Gastroesophageal sphincter (tissue), 4 donors: ENCODE measurements around the gene SLC6A12. TPM values are rescaled to one million over a fixed set of nuclear protein-coding genes. Genes with fewer than 3 reads are reported as not detected.
A peak's percentile ranks its signal among the peaks of the same experiment; 100 is the strongest.
"Not testable (repeated sequence)": the region's sequence is repeated elsewhere in the genome, so short reads cannot be mapped to it uniquely, and the experiment has no call there.

ENCODE experiments used
- ATAC-seq: fragments of 150-250 bp; one replicate; pipeline ENCODE4 v1.9.1; 2016; ENCODE audit warnings: mild to moderate bottlenecking, moderate library complexity
- H3K27ac ChIP-seq, 4 donors: fragments of 200-600 bp; sonication (generic) in 3 of 4; 1 replicate in 3 of 4; 2 replicates in 1 of 4; pipeline ENCODE4 v1.5.1; 2016 to 2019
- H3K27me3 ChIP-seq: fragments of 200-600 bp; sonication (generic); one replicate; pipeline ENCODE4 v1.5.1; 2019
- H3K36me3 ChIP-seq, 2 donors: fragments of 200-600 bp; sonication (generic); one replicate each; pipeline ENCODE4 v1.5.1; 2019; ENCODE audit warnings: control low read depth in 1 of 2
- H3K4me1 ChIP-seq, 3 donors: fragments of 200-600 bp; sonication (generic); 1 replicate in 2 of 3; 2 replicates in 1 of 3; pipeline ENCODE4 v1.5.1; 2016 to 2019; ENCODE audit warnings: control low read depth in 2 of 3
- H3K4me3 ChIP-seq, 2 donors: fragments of 200-600 bp; sonication (generic); one replicate each; pipeline ENCODE4 v1.5.1; 2019; ENCODE audit warnings: mild to moderate bottlenecking in 1 of 2, moderate library complexity in 1 of 2
- H3K9me3 ChIP-seq, 3 donors: fragments of 200-600 bp; sonication (generic); one replicate each; pipeline ENCODE4 v1.5.1; 2017 to 2019; ENCODE audit warnings: control low read depth in 2 of 3
- CTCF ChIP-seq, 4 experiments: fragments of 200-600 bp in 2 of 4; fragments of 450-650 bp in 2 of 4; sonication (generic) in 1 of 4; IDR thresholded peaks; one replicate each; pipeline ENCODE4 v1.5.1; 2017 to 2019; ENCODE audit warnings: antibody characterized with exemption in 4 of 4, mild to moderate bottlenecking in 2 of 4, moderate library complexity in 2 of 4
- EP300 ChIP-seq: sonication (generic); formaldehyde crosslinking; IDR thresholded peaks from one replicate; pipeline ENCODE4 v1.6.1; 2017; ENCODE audit warnings: antibody characterized with exemption, mild to moderate bottlenecking
- POLR2A ChIP-seq, 2 donors: fragments of 450-650 bp; IDR thresholded peaks; one replicate each; pipeline ENCODE4 v1.6.1; 2017; ENCODE audit warnings: antibody characterized with exemption in 2 of 2, mild to moderate bottlenecking in 2 of 2, moderate library complexity in 1 of 2
- POLR2AphosphoS5 ChIP-seq: sonication (generic); formaldehyde crosslinking; IDR thresholded peaks from one replicate; pipeline ENCODE4 v1.6.1; 2017; ENCODE audit warnings: antibody characterized with exemption
- WGBS, 2 donors: methylation state at CpG; one replicate each; pipeline ENCODE4 v1.1.5; 2018; ENCODE audit warnings: low coverage in 1 of 2; 5-methylcytosine and 5-hydroxymethylcytosine counted together
- total RNA-seq, 4 donors: library from RNA; depleted of rRNA; stranded (reverse); fragments of >200 nt; gene quantifications; one replicate each; pipeline ENCODE4 v1.1.0, GENCODE V29; 2016

The SLC6A12 gene
- total RNA-seq, 4 donors from 2014 or later: 11.3 TPM; not detected in 3

- 100% methylated on average over 1 of the region's 8 CpGs; no CpG with 5 or more reads in 1 of the 2 donors for WGBS, 2 donors
- no peak for ATAC-seq
Measured at GRCh38 chr12:190881-191280, 23.1 kb downstream of the SLC6A12 start.

GRCh38 chr12:189622-189962 lies 24.4 kb downstream of the SLC6A12 start:
- Histone ChIP-seq H3K27ac (no peak overlapping the region), H3K9me3 (no peaks in the 10 kb centered on the region), H3K27me3 (peaks cover 46% of the 10 kb centered on the region), H3K4me3 (peak overlapping the region in 1 of 2 donors; percentile 52), H3K36me3 (no peaks in the 10 kb centered on the region), H3K4me1 (peaks cover 0 to 14% (median 6%) of the 10 kb centered on the region in 3 donors)
- no CpG with 5 or more reads among the region's 6 CpGs for WGBS, 2 donors
- no peak for ATAC-seq
- TF ChIP-seq POLR2A (IDR thresholded peaks at IDR 0.05): no peak
- TF ChIP-seq POLR2AphosphoS5: no peak
- TF ChIP-seq EP300: no peak
- TF ChIP-seq CTCF (IDR thresholded peaks at IDR 0.05): no peak

More at GRCh38 chr12:190881-191280, 23.1 kb downstream of the SLC6A12 start:
- peaks cover 0 to 14% (median 6%) of the 10 kb centered on the region in 3 donors for H3K4me1 ChIP-seq
- H3K27ac ChIP-seq: no peak overlapping the region
- no peaks in the 10 kb centered on the region for H3K9me3 ChIP-seq
- H3K27me3 ChIP-seq: peaks cover 58% of the 10 kb centered on the region
- TF ChIP-seq POLR2AphosphoS5: no peak
- no peak for TF ChIP-seq EP300
- TF ChIP-seq CTCF (IDR thresholded peaks at IDR 0.05): no peak
- H3K4me3 ChIP-seq: no peak overlapping the region
- H3K36me3 ChIP-seq: no peaks in the 10 kb centered on the region

DNA sequence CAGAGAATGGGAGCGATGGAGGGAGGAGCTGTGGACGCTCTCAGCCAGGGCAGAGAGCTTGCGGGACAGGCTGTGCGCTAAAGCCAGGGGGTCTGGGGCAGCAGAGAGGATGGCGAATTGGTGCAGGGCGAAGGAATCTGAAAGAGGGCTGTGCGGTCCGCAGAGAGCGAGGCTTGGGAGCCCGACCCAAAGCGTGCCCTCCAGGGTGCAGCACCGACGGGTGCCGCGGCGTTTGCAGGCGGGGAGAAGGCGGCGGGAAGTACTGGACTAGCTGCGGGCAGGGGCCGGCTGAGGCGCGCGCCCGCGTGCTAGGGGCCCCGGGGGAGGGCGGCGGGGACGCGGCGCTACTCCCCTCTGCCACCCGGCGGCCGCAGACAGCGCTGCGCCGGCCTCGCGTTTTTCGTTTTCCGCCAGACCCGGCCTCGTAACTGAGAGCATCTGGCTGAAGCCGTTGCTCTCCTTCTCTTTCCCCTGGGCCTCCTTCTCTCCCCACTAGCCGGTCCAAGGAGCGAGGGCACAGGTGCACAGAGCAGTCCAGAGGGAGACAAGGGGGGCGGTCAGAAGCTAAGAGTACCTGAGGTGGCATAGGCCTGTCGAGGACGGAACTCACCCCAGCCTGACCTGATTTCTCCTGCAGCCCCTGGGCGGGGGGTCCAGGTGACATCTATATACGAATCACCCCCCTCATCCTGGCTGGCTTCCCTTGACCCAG lies 24.9 kb downstream of the SLC6A12 start:
- Histone ChIP-seq H3K27me3 (peaks cover 40% of the 10 kb centered on the region), H3K27ac (no peak overlapping the region), H3K9me3 (no peaks in the 10 kb centered on the region), H3K4me3 (peak overlapping the region; percentile 5 to 52), H3K36me3 (no peaks in the 10 kb centered on the region), H3K4me1 (peaks cover 0 to 14% (median 6%) of the 10 kb centered on the region in 3 donors)
- TF ChIP-seq CTCF (IDR thresholded peaks at IDR 0.05) (peak in 3 of 4 experiments; percentile 68 to 89 (median 75)), POLR2A (IDR thresholded peaks at IDR 0.05) (no peak), POLR2AphosphoS5 (no peak), EP300 (no peak)
- peak; percentile 88 for ATAC-seq
- WGBS, 2 donors: 1% methylated on average over 12 of the region's 52 CpGs; no CpG with 5 or more reads in 1 of the 2 donors

GRCh38 chr12:187986-188909 lies 25.7 kb downstream of the SLC6A12 start:
- not testable (repeated sequence) for H3K27ac ChIP-seq, H3K36me3 ChIP-seq, H3K9me3 ChIP-seq
- peak; percentile 10 for ATAC-seq
- peak overlapping the region; percentile 5 to 52 for H3K4me3 ChIP-seq
- 47% methylated on average over 3 of the region's 53 CpGs; no CpG with 5 or more reads in 1 of the 2 donors for WGBS, 2 donors
- H3K27me3 ChIP-seq: peaks cover 32% of the 10 kb centered on the region
- H3K4me1 ChIP-seq: peaks cover 0 to 14% (median 6%) of the 10 kb centered on the region in 3 donors

DNA sequence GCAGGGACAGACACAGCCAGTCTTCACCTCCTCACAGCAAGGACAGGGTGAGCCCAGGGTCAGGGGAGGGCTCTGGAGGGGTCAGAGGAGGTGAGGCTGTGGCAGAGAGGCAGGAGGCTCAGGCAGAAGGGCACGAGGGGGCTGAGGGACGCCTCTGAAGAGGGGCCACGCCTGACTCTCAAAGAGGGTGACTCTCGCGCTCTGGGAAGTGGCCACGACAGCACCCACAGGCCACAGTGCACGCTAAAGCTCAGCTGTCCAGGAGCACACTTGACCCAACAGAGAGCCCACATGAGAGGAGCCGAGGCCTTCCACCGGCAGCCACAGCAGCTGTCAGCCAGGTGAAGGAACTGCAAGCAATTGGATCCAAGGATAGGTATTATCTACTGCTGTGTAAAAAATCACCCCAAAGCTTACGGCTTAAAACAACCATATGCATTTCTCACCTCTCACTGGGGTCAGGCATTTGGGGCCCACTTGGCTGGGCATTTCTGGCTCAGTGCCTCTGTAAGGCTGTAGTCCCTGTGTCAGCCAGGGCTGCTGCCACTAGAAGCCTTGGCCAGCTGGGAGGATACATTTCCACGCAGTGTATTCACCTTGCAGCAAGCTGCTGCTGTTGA lies 27.8 kb downstream of the SLC6A12 start:
- no peak for TF ChIP-seq POLR2AphosphoS5
- no peak for TF ChIP-seq EP300
- TF ChIP-seq POLR2A (IDR thresholded peaks at IDR 0.05): no peak
- TF ChIP-seq CTCF (IDR thresholded peaks at IDR 0.05): no peak
- Histone ChIP-seq H3K4me1 (peaks cover 0 to 14% (median 6%) of the 10 kb centered on the region in 3 donors), H3K36me3 (no peaks in the 10 kb centered on the region), H3K9me3 (no peaks in the 10 kb centered on the region), H3K4me3 (no peak overlapping the region), H3K27me3 (peaks cover 11% of the 10 kb centered on the region), H3K27ac (no peak overlapping the region)
- WGBS, 2 donors: 81 to 90% methylated on average over 2 to 10 of the region's 11 CpGs
- ATAC-seq: no peak
